HCT116 (cell line): ENCODE results near the gene ATP2B1.

ENCODE experiments used
- EGR1 ChIP-seq: IDR thresholded peaks from 2 replicates; pipeline ENCODE4 v1.6.1; 2012; ENCODE audit warnings: low read depth
- EZH2phosphoT487 ChIP-seq: fragments of 200-600 bp; IDR thresholded peaks from 2 replicates; pipeline ENCODE4 v1.6.1; 2018; ENCODE audit warnings: antibody characterized with exemption, borderline replicate concordance
- POLR2A ChIP-seq: IDR thresholded peaks from 2 replicates; pipeline ENCODE4 v1.7.0; 2011; ENCODE audit warnings: borderline replicate concordance; ENCODE audit not compliant: insufficient read depth, insufficient read length; ENCODE audit errors: extremely low read depth
- SIN3A ChIP-seq: IDR thresholded peaks from 2 replicates; pipeline ENCODE4 v1.6.1; 2012; ENCODE audit warnings: low read depth
- YY1 ChIP-seq: IDR thresholded peaks from 2 replicates; pipeline ENCODE4 v1.6.1; 2011; ENCODE audit warnings: low read length, low read depth, moderate library complexity, mild to moderate bottlenecking; ENCODE audit not compliant: insufficient replicate concordance; ENCODE audit errors: extremely low read depth
- ZBTB33 ChIP-seq: IDR thresholded peaks from 2 replicates; pipeline ENCODE4 v1.6.1; 2011; ENCODE audit warnings: mild to moderate bottlenecking, low read length, moderate library complexity; ENCODE audit not compliant: insufficient replicate concordance; ENCODE audit errors: extremely low read depth
- TF ChIP-seq, protein P1 (sequence below), 3 experiments: fragments of 200-600 bp in 1 of 3; sonication (generic) in 1 of 3; IDR thresholded peaks in 2 of 3; conservative IDR thresholded peaks in 1 of 3; 2 replicates each; pipeline ENCODE4 v1.5.1; 2012 to 2017; ENCODE audit warnings: low read depth in 2 of 3, low read length in 2 of 3, antibody characterized with exemption in 1 of 3, borderline replicate concordance in 1 of 3, control low read depth in 1 of 3, mild to moderate bottlenecking in 1 of 3, mixed read lengths in 1 of 3, mixed run types in 1 of 3, moderate library complexity in 1 of 3; ENCODE audit not compliant: insufficient read depth in 1 of 3

GRCh38 chr12:89753997-89754396 is 45.4 kb upstream of the ATP2B1 start:
- TF ChIP-seq YY1 (no peak), POLR2A (no peak), EGR1 (no peak), EZH2phosphoT487 (no peak), ZBTB33 (no peak), SIN3A (no peak)
- TF ChIP-seq, protein P1, sequence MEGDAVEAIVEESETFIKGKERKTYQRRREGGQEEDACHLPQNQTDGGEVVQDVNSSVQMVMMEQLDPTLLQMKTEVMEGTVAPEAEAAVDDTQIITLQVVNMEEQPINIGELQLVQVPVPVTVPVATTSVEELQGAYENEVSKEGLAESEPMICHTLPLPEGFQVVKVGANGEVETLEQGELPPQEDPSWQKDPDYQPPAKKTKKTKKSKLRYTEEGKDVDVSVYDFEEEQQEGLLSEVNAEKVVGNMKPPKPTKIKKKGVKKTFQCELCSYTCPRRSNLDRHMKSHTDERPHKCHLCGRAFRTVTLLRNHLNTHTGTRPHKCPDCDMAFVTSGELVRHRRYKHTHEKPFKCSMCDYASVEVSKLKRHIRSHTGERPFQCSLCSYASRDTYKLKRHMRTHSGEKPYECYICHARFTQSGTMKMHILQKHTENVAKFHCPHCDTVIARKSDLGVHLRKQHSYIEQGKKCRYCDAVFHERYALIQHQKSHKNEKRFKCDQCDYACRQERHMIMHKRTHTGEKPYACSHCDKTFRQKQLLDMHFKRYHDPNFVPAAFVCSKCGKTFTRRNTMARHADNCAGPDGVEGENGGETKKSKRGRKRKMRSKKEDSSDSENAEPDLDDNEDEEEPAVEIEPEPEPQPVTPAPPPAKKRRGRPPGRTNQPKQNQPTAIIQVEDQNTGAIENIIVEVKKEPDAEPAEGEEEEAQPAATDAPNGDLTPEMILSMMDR (IDR thresholded peaks at IDR 0.05 in 2 of 3, conservative IDR thresholded peaks at IDR 0.05 in 1 of 3; ENCODE audit: borderline replicate concordance in 1 of 3, insufficient read depth in 1 of 3, low read depth in 2 of 3, low read length in 2 of 3): no peak
